Measurements from ENCODE around the gene METTL24. TPM values are rescaled to one million over a fixed set of nuclear protein-coding genes. Genes with fewer than 3 reads are reported as not detected.
"Not testable (repeated sequence)": the region's sequence is repeated elsewhere in the genome, so short reads cannot be mapped to it uniquely, and the experiment has no call there.

Gene METTL24
- total and polyA plus RNA-seq, 3 experiments from 2014 or later: 0.35 to 0.98 TPM; not detected in 1

DNA sequence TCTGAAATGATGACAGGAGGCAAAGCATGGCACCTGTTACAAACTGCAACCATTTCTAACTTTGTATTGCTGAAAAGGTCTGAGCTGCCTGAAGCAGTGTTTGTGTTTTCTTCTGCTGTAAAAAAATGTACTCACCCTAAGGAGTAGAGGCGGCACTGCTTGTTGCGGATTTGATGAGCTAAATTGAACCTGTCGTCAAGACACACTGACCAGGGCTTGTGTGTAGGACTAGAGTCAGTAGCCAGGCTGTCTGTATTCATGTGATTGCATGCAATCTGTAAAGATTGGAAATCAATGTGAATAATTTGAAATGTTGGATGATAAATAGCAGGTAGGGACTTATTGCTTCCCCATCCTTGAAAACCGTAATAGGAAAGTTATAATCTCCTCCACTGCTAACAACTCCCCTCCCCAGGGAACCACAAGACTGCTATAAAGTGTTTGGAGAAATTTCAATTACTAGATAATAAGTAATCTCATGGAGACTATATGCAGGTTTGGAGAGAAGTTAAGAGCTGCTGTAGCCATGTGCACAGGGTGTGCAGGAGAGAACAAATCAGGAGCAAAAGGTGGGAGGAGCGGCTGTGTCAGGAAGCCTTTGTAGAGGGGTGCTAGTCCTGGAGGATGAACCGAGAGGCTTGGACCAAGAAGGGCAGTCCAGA is 42.8 kb downstream of the METTL24 start:
- peaks cover 2 to 12% of the 10 kb centered on the region in 2 donors for H3K27me3 Mint-ChIP-seq
- Histone ChIP-seq H3K27me3 (ENCODE audit: insufficient read depth, low read length, poor library complexity, severe bottlenecking) (no peaks in the 10 kb centered on the region), H3K4me1 (ENCODE audit: insufficient read depth, low read length) (no peaks in the 10 kb centered on the region), H3K27ac (ENCODE audit: low read depth, low read length) (no peak overlapping the region), H3K4me3 (ENCODE audit: low read length) (no peak overlapping the region), H3K9me3 (ENCODE audit: low read length) (no peaks in the 10 kb centered on the region), H3K36me3 (ENCODE audit: insufficient read depth, low read length) (no peaks in the 10 kb centered on the region)
- no peak for DNase-seq
- H3K4me3 Mint-ChIP-seq: no peak overlapping the region
- no peak overlapping the region for H3K27ac Mint-ChIP-seq
- ChIA-PET CTCF (no interaction called here), POLR2A (no interaction called here)
- peaks cover 0 to 2% (median 0%) of the 10 kb centered on the region in 5 donors for H3K9me3 Mint-ChIP-seq
- H3K4me1 Mint-ChIP-seq: peaks cover 0 to 3% (median 2%) of the 10 kb centered on the region in 3 donors
- H3K36me3 Mint-ChIP-seq: no peaks in the 10 kb centered on the region

DNA sequence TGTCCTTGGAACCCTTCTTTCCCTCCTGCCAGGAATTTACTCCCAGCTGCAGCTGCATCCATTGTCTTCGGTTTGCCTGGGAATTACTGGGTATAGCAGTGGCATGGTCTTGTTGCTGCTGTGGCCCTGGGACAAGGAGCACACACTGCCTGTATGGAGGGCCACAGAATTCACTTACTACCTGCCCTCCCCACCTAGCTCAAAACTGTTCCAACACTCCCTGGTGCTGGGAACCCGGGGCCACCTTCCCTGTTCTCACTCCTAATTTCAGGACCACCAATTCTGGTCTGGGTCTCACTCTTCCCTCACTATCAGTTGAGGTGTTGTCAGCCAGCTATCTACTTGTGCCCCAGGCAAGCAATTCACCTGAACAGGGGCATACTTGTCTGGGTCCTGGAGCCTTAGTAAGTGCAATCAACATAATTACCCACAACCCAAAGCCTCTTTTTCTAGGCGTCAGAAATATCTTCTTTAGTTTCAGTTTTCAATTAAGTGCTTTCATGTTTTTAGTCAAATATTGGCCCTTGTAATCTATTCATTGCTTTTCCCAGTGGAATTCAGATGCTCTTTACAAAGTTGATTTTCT is 47.2 kb downstream of the METTL24 start:
- H3K27ac ChIP-seq (ENCODE audit: low read depth, low read length): no peak overlapping the region
- no peaks in the 10 kb centered on the region for H3K4me1 ChIP-seq (ENCODE audit: insufficient read depth, low read length)
- no peak overlapping the region for H3K4me3 ChIP-seq (ENCODE audit: low read length)
- ChIA-PET CTCF (no interaction called here), POLR2A (no interaction called here)
- Mint-ChIP-seq H3K9me3 (peaks cover 0 to 5% (median 1%) of the 10 kb centered on the region in 5 donors), H3K4me3 (peak overlapping the region in 3 of 7 donors; percentile 20 to 47 (median 41)), H3K4me1 (peaks cover 0 to 3% (median 2%) of the 10 kb centered on the region in 3 donors), H3K36me3 (no peaks in the 10 kb centered on the region), H3K27ac (peak overlapping the region in 2 of 8 donors; percentile 19 to 68), H3K27me3 (peaks cover 4 to 11% of the 10 kb centered on the region in 2 donors)
- H3K9me3 ChIP-seq (ENCODE audit: low read length): no peaks in the 10 kb centered on the region
- DNase-seq: no peak
- H3K36me3 ChIP-seq (ENCODE audit: insufficient read depth, low read length): no peaks in the 10 kb centered on the region
- no peaks in the 10 kb centered on the region for H3K27me3 ChIP-seq (ENCODE audit: insufficient read depth, low read length, poor library complexity, severe bottlenecking)

DNA sequence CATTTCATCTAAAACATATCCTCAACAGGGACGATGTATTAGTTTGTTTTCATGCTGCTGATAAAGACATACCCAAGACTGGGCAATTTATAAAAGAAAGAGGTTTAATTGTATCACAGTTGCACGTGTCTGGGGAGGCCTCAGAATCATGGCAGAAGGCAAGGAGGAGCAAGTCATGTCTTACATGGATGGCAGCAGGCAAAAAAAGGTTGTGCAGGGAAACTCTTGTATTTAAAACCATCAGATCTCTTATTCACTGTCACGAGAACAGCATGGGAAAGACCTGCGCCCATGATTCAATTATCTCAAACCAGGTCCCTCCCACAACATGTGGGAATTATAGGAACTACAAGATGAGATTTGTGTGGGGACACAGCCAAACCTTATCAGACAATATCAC is 48.7 kb downstream of the METTL24 start:
- H3K4me3 Mint-ChIP-seq; H3K9me3 ChIP-seq (ENCODE audit: low read length); H3K4me1 Mint-ChIP-seq; POLR2A ChIA-PET; H3K27ac Mint-ChIP-seq; H3K4me3 ChIP-seq (ENCODE audit: low read length); H3K36me3 ChIP-seq (ENCODE audit: insufficient read depth, low read length); H3K27me3 ChIP-seq (ENCODE audit: insufficient read depth, low read length, poor library complexity, severe bottlenecking); H3K27ac ChIP-seq (ENCODE audit: low read depth, low read length); H3K36me3 Mint-ChIP-seq; H3K9me3 Mint-ChIP-seq; H3K4me1 ChIP-seq (ENCODE audit: insufficient read depth, low read length); CTCF ChIA-PET; DNase-seq: not testable (repeated sequence)
- peaks cover 6 to 13% of the 10 kb centered on the region in 2 donors for H3K27me3 Mint-ChIP-seq

DNA sequence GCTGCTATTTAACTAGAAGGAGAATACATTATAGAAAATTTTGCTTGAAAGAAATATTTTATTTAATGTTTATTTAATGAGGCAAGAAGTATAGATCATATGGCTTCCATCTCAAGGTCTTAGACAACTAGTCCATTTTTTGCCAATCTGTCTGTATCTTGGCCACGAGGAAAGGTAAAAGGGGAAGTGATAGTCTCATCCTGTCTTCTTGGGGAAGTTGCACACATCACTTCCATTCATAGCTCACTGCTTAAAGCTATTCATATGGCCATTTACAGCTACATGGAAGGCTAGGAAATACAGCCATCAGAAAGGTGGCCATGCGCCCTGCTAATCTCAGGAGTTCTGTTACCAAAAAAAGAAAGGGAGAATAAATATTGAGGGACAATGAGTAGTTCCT is 50.8 kb downstream of the METTL24 start:
- Histone ChIP-seq H3K9me3 (ENCODE audit: low read length) (no peaks in the 10 kb centered on the region), H3K27ac (ENCODE audit: low read depth, low read length) (no peak overlapping the region), H3K36me3 (ENCODE audit: insufficient read depth, low read length) (no peaks in the 10 kb centered on the region), H3K4me1 (ENCODE audit: insufficient read depth, low read length) (no peaks in the 10 kb centered on the region), H3K27me3 (ENCODE audit: insufficient read depth, low read length, poor library complexity, severe bottlenecking) (no peaks in the 10 kb centered on the region), H3K4me3 (ENCODE audit: low read length) (no peak overlapping the region)
- peaks cover 10 to 15% of the 10 kb centered on the region in 2 donors for H3K27me3 Mint-ChIP-seq
- no peak for DNase-seq
- peaks cover 0 to 6% (median 5%) of the 10 kb centered on the region in 5 donors for H3K9me3 Mint-ChIP-seq
- ChIA-PET CTCF (no interaction called here), POLR2A (no interaction called here)
- H3K4me1 Mint-ChIP-seq: peaks cover 3 to 7% (median 4%) of the 10 kb centered on the region in 3 donors
- H3K36me3 Mint-ChIP-seq: no peaks in the 10 kb centered on the region
- no peak overlapping the region for H3K4me3 Mint-ChIP-seq
- H3K27ac Mint-ChIP-seq: no peak overlapping the region

DNA sequence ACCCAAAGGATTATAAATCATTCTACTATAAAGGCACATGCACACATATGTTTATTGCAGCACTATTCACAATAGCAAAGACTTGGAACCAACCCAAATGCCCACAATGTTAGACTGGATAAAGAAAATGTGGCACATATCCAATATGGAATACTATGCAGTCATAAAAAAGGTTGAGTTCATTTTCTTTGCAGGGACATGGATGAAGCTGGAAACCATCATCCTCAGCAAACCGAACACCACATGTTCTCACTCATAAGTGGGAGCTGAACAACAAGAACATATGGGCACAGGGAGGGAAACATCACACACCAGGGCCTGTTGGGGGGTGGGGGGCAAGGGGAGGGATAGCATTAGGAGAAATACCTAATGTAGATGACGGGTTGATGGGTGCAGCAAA is 52.3 kb downstream of the METTL24 start:
- H3K4me1 Mint-ChIP-seq; H3K4me3 Mint-ChIP-seq; H3K27ac Mint-ChIP-seq; POLR2A ChIA-PET; H3K9me3 ChIP-seq (ENCODE audit: low read length); H3K27me3 ChIP-seq (ENCODE audit: insufficient read depth, low read length, poor library complexity, severe bottlenecking); CTCF ChIA-PET; H3K36me3 Mint-ChIP-seq; H3K36me3 ChIP-seq (ENCODE audit: insufficient read depth, low read length); H3K27ac ChIP-seq (ENCODE audit: low read depth, low read length); H3K4me3 ChIP-seq (ENCODE audit: low read length); H3K4me1 ChIP-seq (ENCODE audit: insufficient read depth, low read length); H3K9me3 Mint-ChIP-seq; DNase-seq: not testable (repeated sequence)
- peaks cover 9 to 25% of the 10 kb centered on the region in 2 donors for H3K27me3 Mint-ChIP-seq

GRCh38 chr6:110303692-110304091 is 54.5 kb downstream of the METTL24 start:
- H3K27ac ChIP-seq (ENCODE audit: low read depth, low read length); H3K27me3 ChIP-seq (ENCODE audit: insufficient read depth, low read length, poor library complexity, severe bottlenecking); CTCF ChIA-PET; H3K4me3 ChIP-seq (ENCODE audit: low read length); H3K9me3 ChIP-seq (ENCODE audit: low read length); H3K9me3 Mint-ChIP-seq; H3K36me3 Mint-ChIP-seq; H3K4me3 Mint-ChIP-seq; DNase-seq; POLR2A ChIA-PET; H3K36me3 ChIP-seq (ENCODE audit: insufficient read depth, low read length); H3K4me1 ChIP-seq (ENCODE audit: insufficient read depth, low read length): not testable (repeated sequence)
- peaks cover 0 to 11% (median 4%) of the 10 kb centered on the region in 3 donors for H3K4me1 Mint-ChIP-seq
- peaks cover 6 to 25% of the 10 kb centered on the region in 2 donors for H3K27me3 Mint-ChIP-seq
- H3K27ac Mint-ChIP-seq: peak overlapping the region in 1 of 8 donors; percentile 72

DNA sequence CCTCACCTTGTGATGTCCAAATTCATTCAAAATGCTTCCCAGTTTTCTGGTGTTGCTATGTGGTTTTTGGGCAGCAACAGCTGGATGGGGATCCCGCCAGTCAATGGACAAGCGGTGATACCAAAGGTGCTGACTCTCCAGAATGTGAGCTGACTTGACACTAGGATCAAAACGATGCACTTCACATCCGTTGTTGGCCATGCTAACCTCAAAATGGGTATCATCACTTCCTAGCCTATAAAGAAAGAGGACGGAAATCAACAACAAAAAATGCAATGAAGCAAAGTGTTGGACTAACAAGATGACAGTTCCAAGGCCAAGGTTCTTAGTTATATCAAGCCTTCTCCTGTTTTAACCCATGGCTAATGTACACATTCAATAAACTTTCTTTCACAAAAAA is 59.2 kb downstream of the METTL24 start:
- POLR2A ChIA-PET: no interaction called here
- no peaks in the 10 kb centered on the region for H3K9me3 ChIP-seq (ENCODE audit: low read length)
- Mint-ChIP-seq H3K4me1 (peaks cover 20 to 30% (median 29%) of the 10 kb centered on the region in 3 donors), H3K9me3 (no peaks in the 10 kb centered on the region), H3K36me3 (peaks cover 0 to 5% (median 0%) of the 10 kb centered on the region in 3 donors), H3K4me3 (peak overlapping the region; percentile 64 to 91 (median 85)), H3K27ac (peak overlapping the region in 7 of 8 donors; percentile 55 to 85 (median 83)), H3K27me3 (peaks cover 8 to 33% of the 10 kb centered on the region in 2 donors)
- no peak overlapping the region for H3K4me3 ChIP-seq (ENCODE audit: low read length)
- CTCF ChIA-PET: no interaction called here
- no peaks in the 10 kb centered on the region for H3K4me1 ChIP-seq (ENCODE audit: insufficient read depth, low read length)
- H3K36me3 ChIP-seq (ENCODE audit: insufficient read depth, low read length): no peaks in the 10 kb centered on the region
- no peak overlapping the region for H3K27ac ChIP-seq (ENCODE audit: low read depth, low read length)
- H3K27me3 ChIP-seq (ENCODE audit: insufficient read depth, low read length, poor library complexity, severe bottlenecking): peaks cover 4% of the 10 kb centered on the region
- DNase-seq: peak in 1 of 5 donors; percentile 8

- peaks cover 4% of the 10 kb centered on the region for H3K27me3 ChIP-seq (ENCODE audit: insufficient read depth, low read length, poor library complexity, severe bottlenecking)
- no peaks in the 10 kb centered on the region for H3K9me3 ChIP-seq (ENCODE audit: low read length)
- Mint-ChIP-seq H3K27me3 (peaks cover 8 to 31% of the 10 kb centered on the region in 2 donors), H3K36me3 (peaks cover 0 to 5% (median 0%) of the 10 kb centered on the region in 3 donors), H3K27ac (peak overlapping the region in 5 of 8 donors; percentile 55 to 85 (median 84)), H3K9me3 (no peaks in the 10 kb centered on the region), H3K4me1 (peaks cover 20 to 33% (median 30%) of the 10 kb centered on the region in 3 donors), H3K4me3 (peak overlapping the region; percentile 39 to 91 (median 85))
- no peaks in the 10 kb centered on the region for H3K4me1 ChIP-seq (ENCODE audit: insufficient read depth, low read length)
- ChIA-PET POLR2A (no interaction called here), CTCF (no interaction called here)
- no peak for DNase-seq
- no peak overlapping the region for H3K4me3 ChIP-seq (ENCODE audit: low read length)
- H3K36me3 ChIP-seq (ENCODE audit: insufficient read depth, low read length): no peaks in the 10 kb centered on the region
- H3K27ac ChIP-seq (ENCODE audit: low read depth, low read length): no peak overlapping the region
Measured at GRCh38 chr6:110298411-110298810, 59.7 kb downstream of the METTL24 start.

Data from CD8-positive, alpha-beta memory T cell (primary cell).